Activated CD4-positive, alpha-beta T cell treated with anti-CD3 and anti-CD28 coated beads, Interleukin-2, amount 50 U/mL, for 1 hour (primary cell): Measurements from ENCODE around the gene LBX1.
"Not testable (repeated sequence)": the region's sequence is repeated elsewhere in the genome, so short reads cannot be mapped to it uniquely, and the experiment has no call there.

Source experiments
- DNase-seq: peaks from one replicate; pipeline ENCODE4 v3.0.0-alpha.2; 2020

Gene LBX1

DNA sequence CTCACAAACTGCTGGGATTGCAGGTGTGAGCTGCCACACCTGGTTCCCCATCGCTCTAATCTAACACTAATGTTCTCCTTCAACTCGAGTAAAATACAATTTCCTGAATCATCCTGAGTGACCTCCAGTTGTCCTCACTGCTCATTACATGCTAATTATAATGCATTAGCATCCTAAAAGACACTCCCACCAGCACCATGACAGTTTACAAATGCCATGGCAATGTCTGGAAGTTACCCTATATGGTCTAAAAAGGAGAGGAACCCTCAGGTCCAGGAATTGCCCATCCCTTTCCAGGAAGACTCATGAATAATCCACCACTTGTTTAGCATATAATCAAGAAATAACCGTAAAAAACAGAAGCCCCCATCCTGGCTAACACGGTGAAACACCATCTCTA is 26.6 kb downstream of the LBX1 start:
- not testable (repeated sequence) for DNase-seq

DNA sequence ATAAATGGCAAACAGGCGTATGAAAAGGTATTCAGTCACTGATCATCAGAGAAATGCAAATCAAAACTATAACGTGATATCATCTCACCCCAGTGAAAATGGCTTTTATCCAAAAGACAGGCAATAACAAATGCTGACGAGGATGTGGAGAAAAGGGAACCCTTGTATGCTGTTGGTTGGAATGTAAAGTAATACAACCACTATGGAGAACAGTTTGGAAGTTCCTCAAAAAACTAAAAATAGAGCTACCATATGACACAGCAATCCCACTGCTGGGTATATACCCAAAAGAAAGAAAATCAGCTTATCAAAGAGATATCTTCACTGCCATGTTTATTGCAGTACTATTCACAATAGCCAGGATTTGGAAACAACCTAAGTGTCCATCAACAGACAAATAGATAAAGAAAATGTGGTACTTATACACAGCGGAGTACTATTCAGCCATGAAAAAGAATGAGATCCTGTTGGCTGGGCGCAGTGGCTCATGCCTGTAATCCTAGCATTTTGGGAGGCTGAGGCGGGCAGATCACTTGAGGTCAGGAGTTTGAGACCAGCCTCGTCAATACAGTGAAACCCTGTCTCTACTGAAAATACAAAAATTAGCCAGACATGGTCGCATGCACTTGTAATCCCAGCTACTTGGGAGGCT is 30.8 kb downstream of the LBX1 start:
- DNase-seq: not testable (repeated sequence)

DNA sequence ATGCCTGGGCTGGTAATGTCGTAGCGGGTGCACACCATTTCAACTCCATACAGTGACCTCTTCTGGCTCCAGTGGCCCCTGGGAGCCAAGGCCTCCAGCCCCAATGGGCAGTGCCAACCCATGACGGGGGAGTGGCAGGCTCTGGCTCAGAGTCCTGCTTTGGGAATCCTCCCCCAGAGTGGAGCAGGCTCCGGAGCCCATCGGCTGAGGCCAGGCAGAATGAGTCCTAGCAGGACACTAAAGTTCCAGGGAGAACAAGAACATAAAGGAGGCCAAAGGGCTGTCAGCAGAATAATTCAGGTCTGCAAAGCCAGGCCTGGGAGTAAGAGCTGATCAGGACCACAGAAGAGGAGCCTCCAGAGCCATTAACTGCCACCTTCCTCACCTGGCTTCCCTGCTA is 33.3 kb downstream of the LBX1 start:
- DNase-seq: no peak

DNA sequence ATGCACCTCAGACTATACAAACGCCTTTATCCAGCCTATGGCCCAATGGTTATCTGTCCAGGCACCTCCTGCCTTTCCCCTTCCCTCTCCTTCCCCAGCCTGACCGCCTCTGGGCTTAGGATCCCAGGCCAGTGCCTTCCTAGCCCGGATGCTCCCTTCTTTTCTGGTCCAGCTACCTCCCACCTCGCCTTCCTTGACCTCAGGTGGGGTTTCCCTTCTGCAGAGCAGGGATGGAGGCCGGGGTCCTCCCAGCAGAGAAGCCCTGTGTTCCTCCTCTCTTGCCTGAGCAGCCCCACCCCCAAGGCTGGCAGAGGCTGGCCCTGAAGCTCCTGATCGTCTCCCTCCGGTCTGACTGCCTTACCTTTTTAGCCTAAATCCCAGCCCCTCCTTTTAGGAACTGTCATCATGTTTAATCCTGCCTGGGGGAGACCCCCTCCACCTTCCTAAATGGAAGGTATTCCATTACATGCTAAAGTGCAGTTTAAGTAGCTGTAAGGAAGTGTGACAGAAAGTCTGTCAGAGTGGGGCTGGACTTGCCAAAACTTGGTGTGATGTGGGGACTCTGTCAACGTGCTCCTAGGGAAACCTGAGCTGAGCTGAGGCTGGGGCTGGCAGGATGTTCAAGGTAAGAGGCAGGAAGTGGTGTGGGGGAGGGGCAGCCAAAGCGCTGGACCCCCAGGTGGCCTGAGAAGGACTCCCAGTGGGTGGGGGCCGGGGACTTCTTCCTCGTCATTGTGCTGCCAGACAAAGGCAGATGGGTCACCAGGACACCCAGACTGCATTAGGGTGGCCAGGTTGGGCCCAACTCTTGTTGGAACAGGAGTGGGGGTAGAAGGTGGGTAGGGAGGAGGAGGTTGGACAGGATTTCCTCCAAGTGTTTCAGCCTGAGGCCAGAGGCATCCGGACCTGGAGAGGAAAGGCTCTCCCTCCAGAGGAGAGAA is 39.5 kb downstream of the LBX1 start:
- DNase-seq: no peak

DNA sequence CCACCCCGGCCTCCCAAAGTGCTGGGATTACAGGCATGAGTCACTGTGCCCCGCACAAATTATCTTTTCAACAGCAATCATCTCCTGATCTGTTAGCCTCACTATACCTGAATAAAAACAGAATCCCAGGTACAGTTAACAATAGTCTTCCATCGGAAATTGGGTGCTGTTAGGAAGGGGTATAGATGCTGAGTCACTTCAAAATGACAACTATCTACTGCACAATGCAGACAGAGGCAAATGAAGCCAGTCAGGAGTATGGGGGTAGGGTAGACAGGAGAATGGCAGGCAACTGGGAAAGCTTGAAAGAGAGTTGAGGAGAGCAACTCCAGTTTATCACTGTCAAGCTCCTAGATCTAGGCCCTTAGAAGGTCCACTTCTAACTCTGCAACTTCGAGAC is 40.3 kb downstream of the LBX1 start:
- DNase-seq: no peak

DNA sequence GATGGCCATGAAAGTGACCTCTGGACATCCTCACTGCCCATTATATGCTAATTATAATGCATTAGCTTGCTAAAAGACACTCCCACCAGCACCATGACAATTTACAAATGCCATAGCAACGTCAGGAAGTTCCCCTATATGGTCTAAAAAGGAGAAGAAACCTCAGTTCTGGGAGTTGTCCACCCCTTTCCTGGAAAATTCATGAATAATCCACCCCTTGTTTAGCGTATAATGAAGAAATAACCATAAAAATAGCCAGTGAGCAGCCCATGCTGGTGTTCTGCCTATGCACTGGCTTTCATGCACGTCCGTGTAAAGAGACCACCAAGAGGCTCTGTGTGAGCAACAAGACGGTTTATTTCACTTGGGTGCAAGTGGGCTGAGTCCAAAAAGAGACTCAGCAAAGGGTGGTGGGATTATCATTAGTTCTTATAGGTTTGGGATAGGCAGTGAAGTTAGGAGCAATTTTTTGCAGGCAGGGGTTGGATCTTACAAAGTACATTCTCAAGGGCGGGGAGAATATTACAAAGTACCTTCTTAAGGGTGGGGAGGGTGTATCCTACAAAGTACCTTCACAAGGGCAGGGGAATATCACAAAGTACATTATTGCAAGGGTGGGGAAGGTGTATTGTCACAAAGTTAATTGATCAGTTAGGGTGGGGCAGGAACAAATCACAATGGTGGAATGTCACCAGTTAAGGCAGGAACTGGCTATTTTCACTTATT is 45.6 kb downstream of the LBX1 start:
- DNase-seq: no peak

DNA sequence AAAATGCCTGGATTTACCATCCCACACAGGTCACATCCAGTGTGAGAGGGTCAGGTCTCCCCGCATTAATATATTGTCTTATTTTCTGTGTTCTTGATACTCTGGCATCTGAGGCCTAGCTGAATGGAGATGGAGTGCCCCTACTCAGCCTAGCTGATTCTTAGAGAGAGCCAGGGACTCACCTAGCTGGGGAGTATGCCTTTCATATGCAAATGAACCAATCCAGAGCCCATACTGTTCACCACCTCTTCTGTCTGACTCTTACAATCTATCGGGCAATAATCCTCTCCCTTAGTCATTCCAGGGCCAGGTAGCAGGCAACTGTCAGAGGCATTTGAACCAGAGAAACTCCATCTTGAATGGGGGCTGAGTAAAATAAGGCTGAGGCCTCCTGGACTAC is 46.3 kb downstream of the LBX1 start:
- no peak for DNase-seq
